ENCODE results near the gene GNAO1. TPM values are rescaled to one million over a fixed set of nuclear protein-coding genes. Genes with fewer than 3 reads are reported as not detected.

GNAO1 gene
- polyA plus RNA-seq, 3 donors = not detected

- Histone ChIP-seq H3K79me2 (ENCODE audit: insufficient read depth, low read length) (no peaks in the 10 kb centered on the region), H3K27me3 (ENCODE audit: control insufficient read depth in 2 of 2, insufficient read depth in 2 of 2, low read length in 2 of 2) (no peaks in the 10 kb centered on the region), H3K4me3 (replicated peaks in 1 of 3; ENCODE audit: low read depth in 2 of 3, low read length in 3 of 3) (no peak overlapping the region), H3K4me1 (ENCODE audit: control insufficient read depth in 1 of 2, insufficient read depth in 2 of 2, low read length in 2 of 2) (peaks cover 20 to 30% of the 10 kb centered on the region in 2 donors), H2AFZ (ENCODE audit: insufficient read depth, low read depth, low read length, poor library complexity, severe bottlenecking) (no peak overlapping the region), H3K36me3 (replicated peaks in 1 of 2; ENCODE audit: control insufficient read depth in 1 of 2, insufficient read depth in 2 of 2, low read length in 2 of 2) (no peaks in the 10 kb centered on the region), H3K9ac (ENCODE audit: insufficient read depth, low read length, poor library complexity, severe bottlenecking) (no peak overlapping the region), H3K9me3 (replicated peaks in 1 of 2; ENCODE audit: control insufficient read depth in 1 of 2, insufficient read depth in 1 of 2, low read length in 2 of 2) (no peaks in the 10 kb centered on the region), H3K4me2 (replicated peaks; ENCODE audit: extremely low read depth, low read length, poor library complexity, severe bottlenecking) (no peak overlapping the region), H4K20me1 (ENCODE audit: insufficient read depth, low read length) (no peaks in the 10 kb centered on the region), H3K27ac (ENCODE audit: low read depth in 1 of 2, low read length in 2 of 2) (no peak overlapping the region)
- Mint-ChIP-seq H3K36me3 (no peaks in the 10 kb centered on the region), H3K9me3 (peaks cover 0 to 2% (median 0%) of the 10 kb centered on the region in 7 donors), H3K4me1 (peaks cover 36% of the 10 kb centered on the region), H3K27me3 (ENCODE audit: low read depth in 3 of 3) (peaks cover 3 to 5% (median 3%) of the 10 kb centered on the region in 3 donors), H3K27ac (peak overlapping the region in 2 of 7 donors; percentile 40 to 45), H3K4me3 (no peak overlapping the region)
- no peak for TF ChIP-seq CTCF (IDR thresholded peaks at IDR 0.05)
- WGBS (ENCODE audit: insufficient coverage) = 88% methylated on average over 2 of the region's 2 CpGs
- DNase-seq = no peak
- intact Hi-C loops (cut with micrococcal nuclease) = no loop called here
Measured at GRCh38 chr16:56281249-56281805, 90.0 kb downstream of the GNAO1 start.

GRCh38 chr16:56282451-56282850 is 91.2 kb downstream of the GNAO1 start:
- Histone ChIP-seq H3K79me2 (ENCODE audit: insufficient read depth, low read length) (no peaks in the 10 kb centered on the region), H3K27ac (ENCODE audit: low read depth in 1 of 2, low read length in 2 of 2) (peak overlapping the region in 1 of 2 donors; percentile 36), H3K4me3 (replicated peaks in 1 of 3; ENCODE audit: low read depth in 2 of 3, low read length in 3 of 3) (no peak overlapping the region), H2AFZ (ENCODE audit: insufficient read depth, low read depth, low read length, poor library complexity, severe bottlenecking) (peak overlapping the region; percentile 55), H3K4me1 (ENCODE audit: control insufficient read depth in 1 of 2, insufficient read depth in 2 of 2, low read length in 2 of 2) (peaks cover 31 to 41% of the 10 kb centered on the region in 2 donors), H4K20me1 (ENCODE audit: insufficient read depth, low read length) (no peaks in the 10 kb centered on the region), H3K4me2 (replicated peaks; ENCODE audit: extremely low read depth, low read length, poor library complexity, severe bottlenecking) (no peak overlapping the region), H3K9me3 (replicated peaks in 1 of 2; ENCODE audit: control insufficient read depth in 1 of 2, insufficient read depth in 1 of 2, low read length in 2 of 2) (no peaks in the 10 kb centered on the region), H3K27me3 (ENCODE audit: control insufficient read depth in 2 of 2, insufficient read depth in 2 of 2, low read length in 2 of 2) (no peaks in the 10 kb centered on the region), H3K36me3 (replicated peaks in 1 of 2; ENCODE audit: control insufficient read depth in 1 of 2, insufficient read depth in 2 of 2, low read length in 2 of 2) (no peaks in the 10 kb centered on the region), H3K9ac (ENCODE audit: insufficient read depth, low read length, poor library complexity, severe bottlenecking) (no peak overlapping the region)
- 22% methylated on average over 1 of the region's 3 CpGs for WGBS (ENCODE audit: insufficient coverage)
- peaks cover 47% of the 10 kb centered on the region for H3K4me1 Mint-ChIP-seq
- no peak overlapping the region for H3K4me3 Mint-ChIP-seq
- H3K27me3 Mint-ChIP-seq (ENCODE audit: low read depth in 3 of 3) = peaks cover 3 to 5% (median 4%) of the 10 kb centered on the region in 3 donors
- intact Hi-C loops (cut with micrococcal nuclease) = no loop called here
- no peak for TF ChIP-seq CTCF (IDR thresholded peaks at IDR 0.05)
- peak overlapping the region in 3 of 7 donors; percentile 13 to 80 (median 14) for H3K27ac Mint-ChIP-seq
- H3K9me3 Mint-ChIP-seq = peaks cover 0 to 2% (median 0%) of the 10 kb centered on the region in 7 donors
- no peaks in the 10 kb centered on the region for H3K36me3 Mint-ChIP-seq
- DNase-seq = peak; percentile 34 to 49 (median 36)

Measured in CD14-positive monocyte (primary cell).